Suppressor macrophage treated with lipopolysaccharide for 4 hours (primary cell): ENCODE measurements around the gene CYREN.
"Not testable (repeated sequence)": the region's sequence is repeated elsewhere in the genome, so short reads cannot be mapped to it uniquely, and the experiment has no call there.

Experiments
- DNase-seq: peaks from one replicate; pipeline ENCODE4 v3.0.0-alpha.2; 2020

CYREN gene

DNA sequence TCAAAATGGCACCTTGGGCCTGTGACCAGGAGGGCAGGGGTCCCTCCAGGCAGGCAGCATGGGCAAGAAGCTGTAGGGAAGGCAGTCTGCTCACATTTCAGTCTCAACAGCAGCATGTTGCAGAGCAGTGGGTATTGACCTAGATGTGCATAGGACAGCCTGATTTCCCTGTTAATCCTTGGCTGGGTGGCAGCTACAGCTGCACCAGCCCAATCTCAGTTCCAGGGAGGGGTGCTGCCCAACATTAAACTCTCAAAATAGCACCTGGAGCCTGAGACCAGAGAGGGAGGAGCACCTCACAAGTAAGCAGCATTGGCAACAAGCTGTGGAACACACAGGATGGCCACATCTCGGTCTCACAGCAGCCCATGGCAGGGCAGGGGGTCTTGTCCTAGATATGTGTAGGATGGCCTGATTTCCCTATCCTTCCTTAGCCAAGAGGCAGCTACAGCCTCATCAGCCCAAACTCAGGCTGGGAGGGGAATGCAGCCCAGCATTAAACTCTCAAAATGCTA, 12.3 kb downstream of the CYREN start:
- DNase-seq: no peak

DNA sequence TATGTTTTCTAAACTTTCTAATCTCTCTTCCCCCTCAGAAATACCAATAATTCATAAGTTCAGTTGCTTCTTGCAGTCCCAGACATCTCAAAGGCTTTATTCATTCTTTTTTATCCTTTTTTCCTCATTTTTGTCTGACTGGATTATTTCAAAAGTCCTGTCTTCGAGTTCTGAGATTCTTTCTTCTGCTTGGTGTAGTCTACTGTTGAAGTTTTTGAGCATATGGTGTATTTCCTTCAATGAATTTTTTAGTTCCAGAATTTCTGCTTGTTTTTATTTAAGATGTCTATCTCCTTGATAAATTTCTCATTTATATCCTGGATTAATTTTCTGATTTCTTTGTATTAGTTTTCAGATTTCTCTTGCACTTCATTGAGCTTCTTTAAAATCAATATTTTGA, 14.2 kb downstream of the CYREN start:
- no peak for DNase-seq

DNA sequence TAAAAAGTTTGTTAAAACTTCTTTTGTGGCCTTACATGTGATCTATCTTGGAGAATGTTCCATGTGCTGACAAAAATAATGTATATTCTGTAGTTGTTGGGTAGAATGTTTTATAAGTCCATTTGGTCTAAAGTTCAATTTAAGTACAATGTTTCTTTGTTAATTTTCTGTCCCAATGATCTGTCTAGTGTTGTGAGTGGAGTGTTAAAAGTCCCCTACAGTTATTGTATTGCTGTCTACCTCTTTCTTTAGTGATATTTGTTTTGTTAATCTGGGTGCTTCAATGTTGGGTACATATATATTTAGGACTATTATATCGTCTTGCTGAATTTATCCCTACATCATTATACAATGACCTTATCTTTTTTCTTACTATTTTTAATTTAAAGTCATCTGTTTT, 15.8 kb downstream of the CYREN start:
- DNase-seq: no peak

DNA sequence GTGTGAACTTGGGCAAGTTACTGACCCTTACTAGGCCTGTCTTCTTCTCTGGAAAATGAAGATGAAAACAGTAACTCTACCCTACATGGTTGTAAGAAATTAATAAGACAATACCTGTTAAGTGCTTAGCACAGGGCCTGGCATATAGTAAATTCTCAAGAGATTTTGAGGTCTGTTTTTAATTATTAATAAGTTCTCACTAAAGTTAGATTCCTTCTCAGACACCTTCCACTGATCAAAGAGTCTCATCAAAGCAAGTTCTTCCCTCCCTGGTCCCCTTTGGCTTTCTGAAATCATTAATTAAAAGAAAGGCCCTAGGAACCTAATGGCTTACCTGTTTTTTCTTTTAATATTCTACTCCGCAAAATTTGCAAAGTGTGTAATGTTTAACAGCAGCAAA, 18.1 kb downstream of the CYREN start:
- DNase-seq: no peak

DNA sequence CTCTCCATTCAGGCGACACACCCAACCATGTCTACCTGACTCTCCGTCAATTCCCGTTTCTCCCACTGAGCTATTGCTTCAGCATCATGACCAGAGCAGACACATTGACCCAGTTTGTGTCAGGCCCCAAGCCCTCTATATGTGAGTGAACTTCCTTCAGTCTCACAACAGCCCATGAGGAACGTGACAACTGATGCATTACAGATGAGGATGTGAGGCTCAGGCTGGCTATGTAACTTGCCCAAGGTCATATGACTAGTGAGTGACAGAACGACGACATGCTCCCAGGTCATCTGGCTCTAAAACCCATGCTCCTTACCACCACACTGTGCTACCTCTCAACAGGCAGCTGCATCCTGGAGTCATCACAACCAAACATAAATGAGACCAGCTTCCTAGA, 19.0 kb downstream of the CYREN start:
- peak; percentile 91 for DNase-seq

DNA sequence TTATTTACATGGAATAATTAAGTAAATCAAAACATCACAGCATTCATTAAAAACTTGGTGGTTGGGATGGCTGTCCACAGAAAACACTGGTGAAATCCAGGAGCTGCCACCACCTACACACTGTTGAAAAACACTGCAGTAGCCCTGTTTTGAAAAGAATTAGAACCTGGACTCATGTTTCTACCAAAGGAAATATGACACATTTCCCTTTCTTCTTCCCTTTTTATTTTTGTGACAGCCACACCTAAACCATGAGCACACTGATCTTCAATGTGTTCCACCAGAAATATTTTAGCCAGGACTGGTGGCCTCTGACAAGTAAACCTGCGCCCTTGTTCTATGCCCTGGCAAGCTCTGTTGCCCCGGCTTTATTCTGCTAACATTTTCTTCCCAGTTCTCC, 19.4 kb downstream of the CYREN start:
- DNase-seq: peak; percentile 53

DNA sequence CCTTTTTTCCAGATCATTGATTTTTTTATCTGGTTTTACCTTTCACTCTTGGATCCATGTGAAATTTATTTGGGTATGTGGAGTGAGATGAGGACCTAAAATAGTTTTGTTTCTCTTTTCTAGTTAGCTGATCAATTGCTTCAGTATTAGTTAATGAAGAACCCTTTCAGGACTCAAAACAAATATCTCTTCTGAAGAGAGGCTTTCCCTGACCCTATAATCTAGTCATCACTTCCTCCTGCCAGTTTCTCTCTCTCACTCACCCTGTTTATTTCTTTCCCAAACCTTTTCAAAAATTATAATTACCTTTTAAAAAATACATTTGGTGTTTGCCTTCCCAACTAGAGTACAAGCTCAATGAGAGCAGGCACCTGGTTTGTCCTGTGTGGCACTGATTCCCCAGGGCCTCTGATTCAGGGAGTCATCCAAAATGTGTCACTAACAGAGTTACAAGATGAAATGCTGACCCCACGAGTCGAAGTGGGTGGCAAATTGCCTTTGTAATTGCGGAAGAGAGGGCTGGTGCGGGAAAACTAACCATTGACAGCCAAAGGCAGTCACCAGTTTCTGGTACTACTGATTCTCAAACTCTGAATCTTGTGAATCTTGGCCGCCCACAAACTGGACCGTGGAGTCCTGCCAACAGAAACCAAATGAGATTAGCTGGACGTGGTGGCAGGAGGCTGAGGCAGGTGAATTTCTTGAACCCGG, 20.3 kb downstream of the CYREN start:
- DNase-seq: peak; percentile 79

DNA sequence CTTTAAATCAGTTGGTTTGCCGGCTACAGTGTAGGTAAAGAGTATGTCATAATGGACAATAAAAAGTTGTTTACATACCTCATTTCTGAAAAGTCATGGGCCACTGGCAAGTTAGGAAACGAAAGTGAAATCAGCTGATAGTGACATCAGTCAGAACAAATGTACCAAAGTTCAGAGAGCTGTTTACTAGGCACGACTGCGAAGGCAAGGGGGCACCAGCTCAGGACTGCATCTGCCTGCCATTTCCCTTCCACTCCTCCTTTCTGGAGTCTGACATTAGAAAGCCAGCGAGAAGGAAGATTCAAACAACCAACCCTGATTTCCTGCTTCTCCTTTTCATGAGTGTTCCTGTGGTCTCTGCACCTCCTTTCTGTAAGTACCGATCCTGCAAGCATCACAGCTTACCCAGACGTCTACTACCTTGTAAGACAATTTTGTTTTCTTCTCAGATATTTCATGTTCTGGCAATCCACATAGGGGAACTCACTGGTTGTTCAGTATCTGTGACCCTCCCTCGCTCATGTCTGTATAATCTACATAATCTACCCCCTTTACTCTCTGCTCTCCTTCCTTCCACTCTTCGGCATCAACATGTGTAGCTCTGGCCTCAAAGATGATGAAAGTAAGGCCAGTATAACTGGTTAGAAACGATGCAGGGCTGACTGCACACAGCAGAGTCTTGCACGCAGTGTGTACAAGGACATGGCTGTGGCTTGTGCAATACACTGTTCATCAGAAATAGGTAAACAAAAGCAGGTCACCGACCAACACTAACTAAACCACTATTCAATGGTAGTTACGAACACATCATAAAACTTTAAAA, 22.4 kb downstream of the CYREN start, which contains the start of gene TMEM140:
TMEM140 (plus strand) TSS at position 174 of the 823 bp plus-strand sequence. CDS start 16,370 bp downstream, outside the sequence.
- DNase-seq: peak; percentile 94

DNA sequence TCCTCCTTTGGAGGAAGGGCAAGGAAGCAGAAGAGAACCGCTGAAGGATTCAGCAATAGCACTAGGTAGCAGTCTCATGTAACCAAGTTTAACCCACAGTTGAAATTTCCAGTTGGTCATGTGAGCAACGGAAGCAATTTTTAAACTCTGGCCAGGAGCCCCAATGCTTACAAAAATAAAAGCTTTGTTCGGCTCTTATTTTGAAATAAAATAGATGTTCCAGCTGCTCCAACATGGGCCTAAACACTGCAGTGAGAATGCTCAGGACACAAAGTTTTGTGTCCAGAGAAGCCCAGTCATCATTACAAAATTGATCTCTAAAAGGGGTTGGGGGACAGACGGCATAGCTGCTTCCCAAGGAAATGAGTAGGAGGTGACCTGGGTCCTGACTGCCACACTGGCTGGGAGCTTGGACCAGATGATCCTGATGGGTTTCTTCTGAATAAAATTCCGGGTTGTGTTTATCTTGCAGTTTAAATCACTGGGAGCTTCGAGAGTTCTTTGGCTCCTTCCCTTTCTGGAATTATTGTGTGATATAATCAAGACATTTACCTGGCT, 23.1 kb downstream of the CYREN start:
- peak; percentile 61 for DNase-seq

DNA sequence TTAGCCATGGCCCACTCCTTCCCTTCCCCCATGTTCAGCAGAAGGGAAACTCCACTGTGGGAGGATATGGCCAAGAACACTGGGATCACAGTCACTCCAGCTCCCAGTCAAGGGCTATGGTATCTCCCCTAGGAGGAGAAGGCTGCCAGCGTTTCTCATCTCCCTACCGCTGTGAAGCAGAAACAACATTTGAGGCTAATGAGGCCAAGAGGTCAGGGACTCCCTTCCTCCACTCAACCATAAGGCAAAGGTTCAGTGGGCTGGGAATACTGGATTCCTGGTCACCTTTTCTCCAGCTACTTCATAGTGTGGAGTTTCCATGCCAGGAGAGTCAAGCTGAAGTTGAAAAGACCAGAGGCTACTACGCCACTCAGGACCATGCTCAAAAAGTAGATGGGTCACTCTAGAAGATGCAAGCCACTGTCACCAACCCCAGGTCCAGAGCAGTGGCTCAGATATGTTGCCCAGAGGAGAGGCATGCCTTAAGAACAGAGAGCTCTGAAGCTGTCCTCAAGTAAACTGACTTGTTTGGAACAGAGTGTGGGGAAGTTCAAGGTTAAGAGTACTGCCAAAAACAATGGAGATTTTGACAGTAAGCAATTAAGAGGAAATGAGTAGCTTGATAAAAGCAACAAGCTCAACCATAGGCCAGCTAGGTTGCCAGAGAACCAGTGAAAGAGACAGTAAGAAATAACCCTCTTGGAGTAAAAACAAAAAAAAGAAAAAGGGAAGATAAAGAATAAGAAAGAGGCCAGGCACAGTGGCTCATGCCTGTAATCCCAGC, 26.4 kb downstream of the CYREN start:
- DNase-seq: no peak

DNA sequence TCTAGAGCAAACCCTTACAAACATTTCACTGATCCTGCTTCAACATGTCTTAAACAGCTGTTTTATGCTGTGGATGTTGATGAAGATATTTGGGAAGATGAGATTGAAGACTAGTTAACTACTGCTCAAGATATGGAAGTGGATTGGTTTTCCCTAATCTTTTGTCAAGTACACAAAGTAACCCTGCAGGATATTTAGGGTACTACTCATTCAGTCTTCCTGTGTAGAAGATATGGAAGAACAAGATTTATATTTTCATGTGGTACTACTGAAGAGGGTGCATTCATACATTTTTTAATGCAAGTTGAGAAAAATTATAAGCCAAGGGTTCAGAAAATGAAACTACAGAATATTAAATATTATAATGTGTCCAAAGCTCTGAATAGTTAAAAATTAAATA, 40.9 kb downstream of the CYREN start:
- DNase-seq: no peak

DNA sequence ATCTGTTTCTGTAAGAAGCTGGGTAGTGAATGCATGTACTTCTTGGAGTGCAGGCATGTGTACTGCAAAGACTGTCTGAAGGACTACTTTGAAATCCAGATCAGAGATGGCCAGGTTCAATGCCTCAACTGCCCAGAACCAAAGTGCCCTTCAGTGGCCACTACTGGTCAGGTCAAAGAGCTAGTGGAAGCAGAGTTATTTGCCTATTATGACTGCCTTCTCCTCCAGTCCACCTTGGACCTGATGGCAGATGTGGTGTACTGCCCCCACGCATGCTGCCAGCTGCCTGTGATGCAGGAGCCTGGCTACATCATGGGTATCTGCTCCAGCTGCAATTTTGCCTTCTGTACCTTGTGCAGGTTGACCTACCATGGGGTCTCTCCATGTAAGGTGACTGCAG, 41.6 kb downstream of the CYREN start:
- no peak for DNase-seq

DNA sequence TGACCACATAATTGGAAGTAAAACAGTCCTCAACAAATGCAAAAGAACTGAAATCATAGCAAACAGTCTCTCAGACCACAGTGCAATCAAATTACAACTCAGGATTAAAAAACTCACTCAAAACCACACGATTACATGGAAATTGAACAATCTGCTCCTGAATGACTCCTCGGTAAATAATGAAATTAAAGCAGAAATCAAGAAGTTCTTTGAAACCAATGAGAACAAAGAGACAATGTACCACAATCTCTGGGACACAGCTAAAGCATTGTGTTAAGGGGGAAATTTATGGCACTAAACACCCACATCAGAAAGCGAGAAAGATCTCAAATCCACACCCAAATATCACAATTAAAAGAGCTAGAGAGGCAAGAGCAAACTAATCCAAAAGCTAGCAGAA, 45.9 kb downstream of the CYREN start:
- not testable (repeated sequence) for DNase-seq

DNA sequence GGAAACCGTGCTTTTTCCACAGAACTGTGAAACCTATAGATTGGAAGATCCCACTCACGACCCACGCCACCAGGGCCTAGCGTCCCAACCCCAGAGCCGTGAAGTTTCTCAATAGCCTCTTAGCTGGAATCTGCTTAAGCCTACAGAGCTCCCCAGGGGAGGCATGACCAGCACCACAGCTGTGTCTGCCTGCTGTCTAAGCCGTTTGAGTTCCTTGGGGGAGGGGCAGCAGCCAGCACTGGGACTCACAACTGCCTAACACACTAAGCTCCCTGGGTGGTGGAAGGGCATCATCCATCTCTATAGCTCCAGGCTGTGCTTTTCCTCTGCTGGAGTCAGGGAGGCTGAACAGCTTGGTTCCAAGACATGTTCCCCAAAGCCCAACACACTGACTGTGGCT, 48.6 kb downstream of the CYREN start:
- DNase-seq: no peak

DNA sequence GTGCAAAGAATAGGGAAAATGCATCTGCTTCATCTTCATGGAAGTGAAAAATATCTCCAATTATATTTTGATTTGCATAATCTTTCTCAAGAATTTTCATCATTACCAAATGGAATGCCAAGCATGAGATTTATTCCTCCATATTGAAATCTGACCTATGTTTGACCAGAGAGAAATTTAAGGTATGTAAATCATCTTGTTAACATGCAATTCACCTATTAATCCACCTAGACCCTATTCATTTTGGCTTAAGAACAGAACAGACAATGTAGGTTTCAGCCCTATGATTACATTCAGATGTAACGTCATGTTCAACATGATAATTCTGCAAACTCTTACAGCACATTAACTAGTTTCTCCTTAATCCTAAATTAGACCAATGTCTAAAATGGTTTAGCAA, 53.4 kb downstream of the CYREN start:
- DNase-seq: no peak
